GM12878 (cell line): ENCODE data around the gene IMP3. TPM values are rescaled to one million over a fixed set of nuclear protein-coding genes. Genes with fewer than 3 reads are reported as not detected.

Source experiments
- ATAC-seq: fragments of 200-7000 bp; cut with Tn5 transposase; 3 replicates; pipeline ENCODE4 v1.9.1; 2020; ENCODE audit warnings: mild to moderate bottlenecking, moderate library complexity
- BruUV-seq: library from RNA; stranded (reverse); fragments of 400-500 nt; replicated peaks from 2 replicates; lab custom pipeline; 2021; lab: Mats Ljungman, UMichigan
- CTCF ChIA-PET: fragments of 300-600 bp; sonication (Branson Sonifier 250); formaldehyde crosslinking; extraction: SDS; loops from one replicate; lab custom pipeline; 2021; ENCODE audit warnings: inconsistent platforms; lab: Yijun Ruan, JAX
- POLR2A ChIA-PET: fragments of 350-600 bp; formaldehyde crosslinking; extraction: SDS; loops from one replicate; lab custom pipeline; 2021; ENCODE audit warnings: inconsistent platforms; lab: Charles Lee
- RAD21 ChIA-PET: fragments of 300-600 bp; sonication (Branson Sonifier 250); formaldehyde crosslinking; loops from one replicate; lab custom pipeline; 2023; ENCODE audit warnings: antibody characterized with exemption; ENCODE audit not compliant: unreplicated experiment; lab: Charles Lee
- SMC1A ChIA-PET: fragments of 300-600 bp; sonication (Branson Sonifier 250); formaldehyde crosslinking; loops from one replicate; lab custom pipeline; 2023; ENCODE audit not compliant: unreplicated experiment, uncharacterized antibody; lab: Charles Lee
- DNase-seq: peaks from one replicate; pipeline ENCODE4 v3.0.0-alpha.2; 2011; ENCODE audit warnings: low read depth, low spot score
- FAIRE-seq: peaks from 3 replicates; lab custom pipeline; 2011; peaks lifted over from hg19 to GRCh38; lab: Jason Lieb, UNC
- H2AFZ ChIP-seq: 2 replicates; pipeline ENCODE4 v1.6.0; 2011; ENCODE audit warnings: low read depth, low read length, control low read depth; ENCODE audit not compliant: control insufficient read depth
- H3K27ac ChIP-seq: 2 replicates; pipeline ENCODE4 v1.5.1; 2011; ENCODE audit warnings: control low read depth; ENCODE audit not compliant: control insufficient read depth, insufficient read depth
- H3K27me3 ChIP-seq, 2 experiments: replicated peaks in 1 of 2; 2 replicates each; pipeline versions ENCODE4 v1.6.0 to v1.6.1; 2011; ENCODE audit warnings: low read length in 1 of 2; ENCODE audit not compliant: control insufficient read depth in 2 of 2, insufficient read depth in 2 of 2
- H3K36me3 ChIP-seq, 2 experiments: 2 replicates each; pipeline ENCODE4 v1.5.1; 2011; ENCODE audit warnings: low read length in 1 of 2; ENCODE audit not compliant: control insufficient read depth in 2 of 2, insufficient read depth in 2 of 2
- H3K4me1 ChIP-seq: 2 replicates; pipeline ENCODE4 v1.6.1; 2011; ENCODE audit warnings: mild to moderate bottlenecking, low read length, moderate library complexity, mixed read lengths; ENCODE audit not compliant: control insufficient read depth, insufficient read depth
- H3K4me2 ChIP-seq: 2 replicates; pipeline ENCODE4 v1.6.0; 2011; ENCODE audit warnings: control low read depth; ENCODE audit not compliant: control insufficient read depth, insufficient read depth
- H3K4me3 ChIP-seq: fragments of 200-600 bp; sonication (generic); 2 replicates; pipeline ENCODE4 v1.5.1; 2016
- H3K79me2 ChIP-seq: 2 replicates; pipeline ENCODE4 v1.6.0; 2011; ENCODE audit warnings: low read length; ENCODE audit not compliant: control insufficient read depth, insufficient read depth
- H3K9ac ChIP-seq: 2 replicates; pipeline ENCODE4 v1.8.0; 2011; ENCODE audit warnings: low read length, control low read depth, mixed read lengths; ENCODE audit not compliant: control insufficient read depth, insufficient read depth
- H3K9me3 ChIP-seq: replicated peaks from 3 replicates; pipeline ENCODE4 v1.5.1; 2011; ENCODE audit warnings: mild to moderate bottlenecking, low read length; ENCODE audit not compliant: control insufficient read depth, insufficient read depth
- H4K20me1 ChIP-seq: 2 replicates; pipeline ENCODE4 v1.6.0; 2011; ENCODE audit not compliant: control insufficient read depth, insufficient read depth
- BCL11A ChIP-seq: IDR thresholded peaks from 2 replicates; pipeline ENCODE4 v1.6.1; 2011; ENCODE audit warnings: low read depth, low read length
- CBX3 ChIP-seq: fragments of 200-600 bp; sonication (generic); IDR thresholded peaks from 2 replicates; pipeline ENCODE4 v1.6.1; 2016; ENCODE audit warnings: low read depth, borderline replicate concordance
- SRF ChIP-seq, 2 experiments: IDR thresholded peaks; 2 replicates each; pipeline ENCODE4 v1.6.1; 2011; ENCODE audit warnings: low read depth in 2 of 2, low read length in 2 of 2, mild to moderate bottlenecking in 1 of 2, moderate library complexity in 1 of 2
- TCF3 ChIP-seq: IDR thresholded peaks from 2 replicates; pipeline ENCODE4 v1.6.1; 2012; ENCODE audit warnings: low read depth, mild to moderate bottlenecking, low read length, borderline replicate concordance; ENCODE audit not compliant: insufficient read depth
- ZBTB4 ChIP-seq: fragments of 450-650 bp; formaldehyde crosslinking; IDR thresholded peaks from 2 replicates; pipeline ENCODE4 v1.4.0; 2022; ENCODE audit warnings: mild to moderate bottlenecking, moderate library complexity
- ZNF622 ChIP-seq: fragments of 450-650 bp; IDR thresholded peaks from 2 replicates; pipeline ENCODE4 v1.6.1; 2017; ENCODE audit warnings: mild to moderate bottlenecking, inconsistent platforms
- WGBS: methylation state at CpG from one replicate; pipeline ENCODE4 v1.1.6; 2016; ENCODE audit warnings: low lambda C conversion rate; ENCODE audit not compliant: insufficient replicate concordance, insufficient coverage; ENCODE audit errors: missing lambda C conversion rate; 5-methylcytosine and 5-hydroxymethylcytosine counted together
- in situ Hi-C: fragments of 300-500 bp; cut with MboI; formaldehyde crosslinking; loops from 9 replicates; pipeline ENCODE4 v1.14.3; 2018; ENCODE audit warnings: mixed read lengths
- intact Hi-C: fragments of 100-400 bp; cut with micrococcal nuclease; formaldehyde crosslinking; loops from one replicate; pipeline ENCODE4 v1.14.2; 2022; ENCODE audit not compliant: unreplicated experiment
- polyA plus RNA-seq, 11 experiments: library from polyadenylated mRNA; depleted of rRNA in 4 of 11; unstranded in 6 of 11; stranded (reverse) in 5 of 11; fragments of >200 nt; fragmentation: Nextera tagmentation in 4 of 11; fragmentation: Illumina TruSeq in 1 of 11; extraction: Ambion mirVana in 4 of 11; extraction: Trizol in 1 of 11; gene quantifications; 1 replicate in 1 of 11; 2 replicates in 10 of 11; pipeline versions ENCODE4 v1.2.1 to v1.2.3, GENCODE V29; 2011 to 2016; ENCODE audit warnings: inconsistent platforms in 2 of 11, missing spikeins in 2 of 11, low read depth in 1 of 11
- total RNA-seq, 4 experiments: library from RNA; depleted of rRNA in 3 of 4; stranded (reverse); fragments of >200 nt in 3 of 4; fragmentation: Illumina TruSeq in 1 of 4; extraction: Trizol in 1 of 4; gene quantifications; 2 replicates each; pipeline versions ENCODE4 v1.2.1 to v1.2.3, GENCODE V29; 2013 to 2021

The IMP3 gene
- total and polyA plus RNA-seq, 10 of the 15 experiments (the other 5 are each of a cell fraction or from before 2014, with no cell fraction given): 13.3 to 208 (median 85.2) TPM

- TF ChIP-seq TCF3: no peak
- TF ChIP-seq CBX3: no peak
- no peak for TF ChIP-seq ZNF622
- no peak for TF ChIP-seq ZBTB4 (CRISPR knock-in tag)
Measured at GRCh38 chr15:75654201-75654907, 14.3 kb upstream of the IMP3 start (continued).

GRCh38 chr15:75653347-75653913 is 13.4 kb upstream of the IMP3 start:
- no peak for FAIRE-seq
- no peaks in the 10 kb centered on the region for H3K4me1 ChIP-seq
- no peaks in the 10 kb centered on the region for H3K79me2 ChIP-seq
- SMC1A ChIA-PET: no interaction called here
- in situ Hi-C loops: loop anchor here (25.0 kb wide), 1 partner anchor 641 kb away; the partner anchor contains the start of gene PPCDC
- CTCF ChIA-PET: no interaction called here
- intact Hi-C loops: no loop called here
- H3K9me3 ChIP-seq: no peaks in the 10 kb centered on the region
- H3K9ac ChIP-seq: no peak overlapping the region
- no peaks in the 10 kb centered on the region for H4K20me1 ChIP-seq
- DNase-seq: no peak
- no peak overlapping the region for H3K4me2 ChIP-seq
- TF ChIP-seq SRF (IDR thresholded peaks at IDR 0.05; ENCODE audit: low read depth in 2 of 2, low read length in 2 of 2) (no peak), BCL11A (no peak)
- no peak overlapping the region for H3K27ac ChIP-seq
- RAD21 ChIA-PET: interaction anchor here (1.6 kb wide), 1 partner anchor 14 kb away, joined by 5 read pairs; the partner anchor contains the start of gene IMP3
- H3K36me3 ChIP-seq: no peaks in the 10 kb centered on the region
- H3K4me3 ChIP-seq: no peak overlapping the region
- WGBS: 42% methylated on average over 16 of the region's 16 CpGs
- POLR2A ChIA-PET: interaction anchor here (0.7 to 1.0 kb wide), 2 partner anchors 13 to 1667 kb away, joined by 3 to 6 read pairs; partner anchors contain the start of gene IMP3
- no peak overlapping the region for H2AFZ ChIP-seq
- no peak for ATAC-seq
- H3K27me3 ChIP-seq: peaks cover 0 to 2% of the 10 kb centered on the region in 2 experiments; a peak in 2 of 4 replicates
- no TSS peak for BruUV-seq
